HG03565 (cell line): ENCODE results near the gene OR4D11.
"Not testable (repeated sequence)": the region's sequence is repeated elsewhere in the genome, so short reads cannot be mapped to it uniquely, and the experiment has no call there.

Source experiments
- ATAC-seq: cut with Tn5 transposase; IDR thresholded peaks from one replicate; pipeline ENCODE4 v1.9.1; 2021; ENCODE audit warnings: mild to moderate bottlenecking, moderate library complexity; ENCODE audit not compliant: unreplicated experiment

OR4D11 gene

DNA sequence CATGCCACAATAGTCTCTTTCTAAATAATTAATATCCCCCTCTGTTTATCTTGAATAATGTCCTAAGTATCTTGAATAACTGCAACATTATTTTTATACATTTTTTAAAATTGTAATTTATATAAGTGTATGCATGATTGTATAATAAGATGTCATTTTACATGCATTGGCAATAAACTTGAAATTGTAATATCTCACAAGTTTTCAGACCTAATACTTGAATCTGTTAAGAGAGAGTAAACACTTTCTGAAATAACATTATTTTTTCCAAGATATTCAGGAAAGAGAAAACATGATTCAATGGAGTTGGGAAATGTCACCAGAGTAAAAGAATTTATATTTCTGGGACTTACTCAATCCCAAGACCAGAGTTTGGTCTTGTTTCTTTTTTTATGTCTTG, at the start of gene OR4D11:
OR4D11 (plus strand) TSS at position 301 of the 400 bp plus-strand sequence; CDS start at position 301, 0 bp downstream.
- ATAC-seq, result no peak

DNA sequence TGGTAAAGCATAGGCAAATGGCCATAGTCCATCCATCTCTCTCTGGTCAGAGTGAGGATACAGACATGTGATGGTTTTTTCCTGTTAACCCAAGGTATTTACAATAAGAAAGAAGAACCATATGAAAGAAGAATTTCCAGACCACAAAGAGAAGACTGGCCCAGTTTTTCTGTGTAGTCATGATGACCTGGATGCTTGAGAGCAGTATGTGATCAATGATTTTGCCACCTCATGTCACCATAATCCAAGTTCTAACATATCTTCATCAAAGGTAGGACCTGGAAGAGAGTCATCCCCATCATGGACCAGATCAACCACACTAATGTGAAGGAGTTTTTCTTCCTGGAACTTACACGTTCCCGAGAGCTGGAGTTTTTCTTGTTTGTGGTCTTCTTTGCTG, 46.7 kb upstream of the OR4D11 start, which contains the start of gene OR4D6:
OR4D6 (plus strand) TSS at position 301 of the 400 bp plus-strand sequence; CDS start at position 301, 0 bp downstream.
- ATAC-seq, result no peak

DNA sequence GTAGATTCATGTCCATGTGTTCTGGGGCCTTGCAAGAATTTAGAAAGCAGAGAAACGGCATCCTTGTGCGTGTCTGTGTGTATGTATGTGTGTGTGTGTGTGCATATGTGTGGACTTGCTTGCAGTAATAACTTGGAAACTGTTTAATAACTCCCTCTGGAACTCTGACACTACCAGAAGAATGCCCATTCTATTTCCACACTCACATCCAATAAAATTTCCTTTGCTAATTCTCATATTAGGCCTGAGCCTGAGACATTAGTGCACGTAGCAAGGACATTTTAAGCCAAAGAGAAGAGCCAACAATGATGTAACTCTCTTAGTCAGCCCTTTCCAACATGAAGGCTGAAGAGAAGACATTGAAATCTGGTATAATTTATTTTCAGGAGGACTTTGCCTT, 43.5 kb upstream of the OR4D11 start:
- ATAC-seq, result no peak

DNA sequence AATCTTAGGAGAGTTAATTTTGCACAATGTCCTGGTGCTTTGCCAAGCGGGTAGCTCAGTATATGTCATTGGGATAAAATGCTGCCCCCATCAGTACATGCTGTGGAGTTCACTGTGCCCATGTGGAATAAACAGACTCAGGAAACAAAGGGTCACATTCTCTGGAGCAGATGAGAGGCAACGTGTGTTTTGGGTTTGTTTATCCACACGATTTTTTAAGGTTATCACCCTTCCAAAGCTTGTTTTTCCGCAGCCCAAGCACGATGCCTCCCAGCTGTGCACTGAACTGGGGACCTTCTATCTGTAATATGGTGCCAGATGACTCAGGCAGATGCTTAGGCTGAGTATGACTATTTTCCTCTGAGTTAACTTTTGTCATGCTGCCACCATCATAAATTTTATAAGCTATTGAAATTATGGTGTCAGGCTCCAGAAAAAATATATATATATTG, 40.2 kb upstream of the OR4D11 start:
- ATAC-seq, result no peak

DNA sequence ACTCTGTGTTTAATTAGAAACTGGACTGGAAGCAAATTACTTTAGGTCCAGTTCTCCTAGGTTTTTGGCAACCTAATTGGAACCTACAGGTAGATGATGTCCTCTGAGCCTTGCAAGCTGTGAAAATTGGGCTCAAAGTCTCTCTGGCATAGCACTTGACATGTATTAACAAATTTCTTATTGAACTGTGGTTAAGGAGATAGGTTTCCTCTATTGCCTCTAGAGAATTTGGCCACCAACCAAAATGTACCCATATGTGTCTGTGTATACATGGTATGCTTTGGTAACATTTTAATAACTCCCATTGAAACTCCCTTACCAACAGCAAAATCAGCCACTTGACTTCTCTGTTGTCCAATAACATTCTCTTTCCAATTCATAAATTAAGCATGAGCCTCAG, 30.4 kb upstream of the OR4D11 start, which contains the start of gene OR4D10:
OR4D10 (plus strand) TSS at position 301 of the 400 bp plus-strand sequence. CDS start 4,115 bp downstream, outside the sequence.
- no peak for ATAC-seq

DNA sequence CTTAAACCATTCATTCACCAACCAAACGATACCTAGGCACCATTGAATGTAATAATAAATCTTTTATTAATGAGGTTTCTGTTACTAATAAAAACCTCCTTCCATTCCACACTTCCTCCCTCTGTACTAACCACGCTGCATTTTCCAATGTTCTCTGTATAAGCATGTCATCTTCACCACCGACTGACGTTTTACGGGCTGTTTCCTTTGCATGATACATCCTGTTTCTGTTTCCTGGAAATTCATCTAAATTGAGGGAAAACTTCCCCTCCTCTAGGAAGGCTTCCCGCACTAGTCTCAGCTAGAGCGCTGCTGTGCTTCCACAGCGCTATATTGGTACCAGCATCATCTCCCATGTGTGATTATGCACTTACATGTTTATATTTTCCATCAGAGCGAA, 28.2 kb upstream of the OR4D11 start:
- no peak for ATAC-seq

DNA sequence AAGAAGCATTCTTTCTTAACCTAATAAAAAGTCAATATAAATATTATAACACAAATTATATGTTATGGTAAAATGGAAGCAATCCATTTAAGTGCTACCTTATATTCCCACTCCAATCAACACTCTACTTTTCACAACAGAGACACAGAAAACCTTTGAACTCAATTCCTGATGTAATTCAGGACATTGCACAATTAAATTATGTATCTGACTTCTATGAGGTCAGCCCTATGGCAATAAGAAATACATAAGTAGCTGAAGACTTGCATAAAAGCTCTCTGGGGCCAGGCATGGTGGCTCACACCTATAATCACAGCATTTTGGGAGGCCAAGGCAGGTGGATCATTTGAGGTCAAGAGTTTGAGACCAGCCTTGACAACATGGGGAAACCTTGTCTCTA, 23.5 kb upstream of the OR4D11 start:
- no peak for ATAC-seq

DNA sequence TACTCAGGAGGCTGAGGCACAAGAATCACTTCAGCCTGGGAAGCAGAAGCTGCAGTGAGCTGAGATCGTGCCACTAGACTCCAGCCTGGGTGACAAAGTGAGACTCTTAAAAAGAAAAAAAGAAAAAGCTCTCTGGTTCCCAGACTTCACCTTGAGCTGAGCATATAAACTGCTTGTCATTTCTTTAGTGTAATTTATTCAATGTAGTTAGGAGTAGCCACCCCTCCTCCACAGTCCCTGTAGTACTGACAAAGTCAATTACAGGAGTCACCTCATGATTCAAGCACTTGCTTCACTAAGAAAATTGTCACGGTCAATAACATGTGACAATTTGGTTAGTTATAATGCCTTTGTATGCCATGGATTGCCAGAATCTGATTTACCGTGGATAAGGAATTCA, 23.0 kb upstream of the OR4D11 start:
- no peak for ATAC-seq

DNA sequence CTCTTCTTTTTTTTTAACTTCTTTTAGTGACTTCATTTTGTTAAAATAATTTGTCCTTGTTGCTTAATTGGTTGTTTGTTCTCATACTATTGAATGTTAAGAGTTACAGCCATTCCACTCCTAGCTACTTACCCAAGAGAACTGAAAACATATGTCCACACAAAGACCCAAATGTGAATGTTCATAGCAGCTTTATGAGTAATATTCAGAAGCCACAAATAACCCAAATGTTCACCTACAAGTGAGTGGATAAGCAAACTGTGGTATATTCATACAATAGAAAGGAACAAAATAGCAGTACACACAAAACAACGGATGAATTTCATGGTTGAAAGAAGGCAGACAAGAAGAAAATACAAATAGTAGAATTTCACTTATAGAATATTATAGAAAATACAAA, 1.4 kb upstream of the OR4D11 start:
- ATAC-seq, result peak; percentile 79

DNA sequence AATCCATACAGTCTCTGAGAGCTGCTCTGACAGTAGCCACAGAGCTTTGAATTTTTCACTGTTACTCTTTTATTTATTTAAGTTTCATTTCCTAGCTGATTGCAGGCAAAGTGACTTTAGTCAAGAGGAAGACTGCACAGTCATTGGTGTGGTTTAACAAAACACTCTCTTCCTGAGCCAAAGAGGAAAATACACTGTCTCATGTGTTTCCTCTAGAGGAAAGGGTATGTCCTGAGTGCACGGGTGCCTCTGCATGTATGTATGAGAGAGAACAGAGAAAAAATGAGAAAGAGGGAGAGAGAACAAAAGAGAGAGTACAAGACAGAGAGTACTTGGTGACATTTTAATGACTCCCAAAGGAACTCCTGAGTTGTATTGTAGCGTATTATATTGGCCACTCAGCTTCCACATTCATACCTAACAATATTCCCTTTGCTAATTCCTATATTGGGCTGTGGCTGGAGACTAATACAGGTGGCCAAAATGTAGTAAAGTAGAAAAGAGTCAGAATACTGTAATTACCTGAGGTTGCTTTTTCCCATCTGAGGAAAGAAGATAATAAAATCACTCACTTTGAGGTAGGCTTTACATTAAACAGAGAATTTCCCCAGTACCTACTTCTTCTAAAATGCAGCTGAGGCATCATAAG, 7.7 kb downstream of the OR4D11 start, which contains the start of gene OR4D9:
OR4D9 (plus strand) TSS at position 599 of the 649 bp plus-strand sequence. CDS start 3,374 bp downstream, outside the sequence.
- no peak for ATAC-seq

DNA sequence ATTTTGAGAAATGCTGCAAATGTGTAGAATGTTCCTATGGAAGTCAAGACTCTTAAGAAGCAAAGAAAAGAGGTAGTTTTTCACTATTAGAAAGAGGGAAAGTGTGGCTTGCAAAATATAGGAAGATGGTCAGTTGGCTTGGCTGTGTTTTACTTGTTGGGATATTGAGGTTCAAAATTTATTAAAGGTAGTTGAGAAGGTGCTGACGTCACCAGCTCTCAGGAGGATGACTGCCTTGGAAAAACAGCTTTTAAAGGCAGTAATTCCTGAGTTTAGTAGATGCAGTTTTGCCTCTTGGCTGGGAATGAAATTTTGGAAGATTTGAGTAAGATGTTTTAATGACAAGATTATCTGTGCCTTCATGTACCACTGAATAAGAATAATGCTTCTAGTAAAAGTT, 8.3 kb downstream of the OR4D11 start:
- no peak for ATAC-seq

DNA sequence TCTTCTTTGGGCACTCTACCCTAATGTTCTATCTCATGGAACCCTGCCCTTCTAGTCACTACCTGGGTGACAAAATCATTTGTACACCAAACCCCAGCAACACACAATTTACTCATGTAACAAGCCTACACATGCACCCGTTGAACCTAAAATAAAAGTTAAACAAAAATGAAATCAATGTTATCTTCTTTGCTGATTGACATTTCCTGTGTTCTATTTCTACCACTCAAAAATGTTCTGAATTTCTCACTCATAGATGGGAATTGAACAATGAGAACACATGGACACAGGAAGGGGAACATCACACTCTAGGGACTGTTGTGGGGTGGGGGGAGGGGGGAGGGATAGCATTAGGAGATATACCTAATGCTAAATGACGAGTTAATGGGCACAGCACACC, 16.8 kb downstream of the OR4D11 start:
- not testable (repeated sequence) for ATAC-seq

DNA sequence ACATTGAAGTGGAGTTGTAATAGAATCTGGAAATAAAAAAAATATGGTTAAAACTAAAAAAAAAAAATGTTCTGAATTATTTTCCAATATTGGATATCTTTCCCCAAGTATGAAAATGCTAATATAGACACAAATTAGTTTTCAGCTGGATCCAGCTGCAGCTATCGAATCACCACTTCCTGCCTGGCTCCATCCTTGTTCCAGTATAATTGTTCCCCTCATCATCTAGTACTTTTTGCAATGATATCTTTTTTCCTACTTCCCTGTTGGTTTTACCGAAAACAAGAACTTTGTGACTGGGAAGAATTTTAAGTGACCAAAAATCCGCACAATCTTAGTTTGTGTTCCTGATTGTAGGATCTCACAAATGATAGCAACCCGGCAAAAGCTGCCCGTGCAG, 17.4 kb downstream of the OR4D11 start:
- ATAC-seq, result no peak

DNA sequence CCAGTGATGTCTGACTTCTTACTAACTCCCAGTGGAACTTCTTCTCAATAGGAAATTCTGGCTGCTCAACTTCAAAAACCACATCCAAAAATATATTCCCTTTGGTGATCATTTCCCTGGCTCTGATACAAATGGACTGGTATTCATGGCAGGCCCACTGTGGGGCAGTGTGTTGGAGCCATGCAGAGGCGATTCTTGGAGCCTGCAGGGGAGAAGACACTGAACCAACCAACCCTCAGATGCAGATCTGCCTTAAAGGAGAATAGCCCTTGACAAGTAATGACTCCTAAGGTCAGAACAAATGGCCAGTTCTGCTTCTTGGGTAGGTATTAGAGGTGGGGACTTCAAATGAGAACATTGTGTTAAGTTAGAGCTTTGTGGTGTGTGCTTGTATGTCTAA, 20.2 kb downstream of the OR4D11 start:
- no peak for ATAC-seq

DNA sequence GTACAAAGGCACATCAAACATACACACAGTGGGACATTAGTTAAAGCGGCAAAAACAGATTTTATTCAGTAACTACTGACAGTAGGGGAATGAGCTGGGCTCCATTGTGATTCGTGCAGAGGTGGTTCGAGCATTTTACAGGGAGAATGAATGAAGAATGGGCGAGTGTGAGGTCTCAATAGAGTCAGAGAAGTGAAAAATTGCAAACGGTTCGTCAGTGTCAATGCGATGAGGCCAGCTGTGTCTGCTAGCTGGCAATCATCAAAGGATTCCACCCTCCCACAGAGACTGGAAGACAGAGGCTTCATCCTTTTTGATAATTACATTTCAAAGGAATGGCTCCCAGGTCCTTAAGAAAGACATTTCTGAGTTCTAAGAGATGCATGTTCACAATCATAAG, 25.3 kb downstream of the OR4D11 start:
- no peak for ATAC-seq

DNA sequence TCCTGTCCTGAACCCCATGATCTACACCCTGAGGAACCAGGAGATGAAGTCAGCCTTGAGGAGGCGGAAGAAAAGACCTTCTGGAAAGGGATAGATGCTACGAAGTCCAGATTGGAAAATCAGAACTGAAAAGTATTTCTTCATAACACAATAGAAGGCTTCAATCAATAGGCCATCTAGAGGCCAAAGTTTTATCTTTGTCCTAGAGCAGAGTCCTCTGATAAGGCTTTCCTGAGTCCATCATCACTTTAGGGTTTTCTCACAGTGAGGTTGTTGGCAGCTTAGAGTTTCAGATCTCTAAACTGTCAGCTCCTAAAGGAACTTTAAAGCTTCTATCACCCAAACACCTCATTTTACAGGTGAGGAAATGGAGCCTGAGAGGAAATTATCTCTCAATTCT, 29.2 kb downstream of the OR4D11 start:
- no peak for ATAC-seq

DNA sequence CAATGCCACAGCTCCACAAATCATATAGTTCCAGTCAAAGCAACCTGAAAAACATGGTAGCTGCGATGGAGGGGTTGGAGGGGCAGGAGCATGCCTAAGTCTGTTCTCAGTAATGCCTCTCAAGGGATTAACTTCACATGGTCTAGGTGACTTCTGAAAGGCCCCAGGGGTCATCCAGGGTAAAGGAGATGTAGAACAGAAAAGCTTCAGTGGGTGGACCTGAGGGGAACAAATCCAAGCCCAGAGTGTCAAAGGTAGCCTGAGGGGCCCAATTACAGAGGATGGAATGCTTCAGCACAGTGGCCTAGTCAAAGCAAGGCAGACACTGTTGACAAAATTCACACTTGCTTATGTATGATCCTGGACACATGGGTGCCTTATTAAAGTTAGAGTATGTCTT, 31.3 kb downstream of the OR4D11 start:
- no peak for ATAC-seq

DNA sequence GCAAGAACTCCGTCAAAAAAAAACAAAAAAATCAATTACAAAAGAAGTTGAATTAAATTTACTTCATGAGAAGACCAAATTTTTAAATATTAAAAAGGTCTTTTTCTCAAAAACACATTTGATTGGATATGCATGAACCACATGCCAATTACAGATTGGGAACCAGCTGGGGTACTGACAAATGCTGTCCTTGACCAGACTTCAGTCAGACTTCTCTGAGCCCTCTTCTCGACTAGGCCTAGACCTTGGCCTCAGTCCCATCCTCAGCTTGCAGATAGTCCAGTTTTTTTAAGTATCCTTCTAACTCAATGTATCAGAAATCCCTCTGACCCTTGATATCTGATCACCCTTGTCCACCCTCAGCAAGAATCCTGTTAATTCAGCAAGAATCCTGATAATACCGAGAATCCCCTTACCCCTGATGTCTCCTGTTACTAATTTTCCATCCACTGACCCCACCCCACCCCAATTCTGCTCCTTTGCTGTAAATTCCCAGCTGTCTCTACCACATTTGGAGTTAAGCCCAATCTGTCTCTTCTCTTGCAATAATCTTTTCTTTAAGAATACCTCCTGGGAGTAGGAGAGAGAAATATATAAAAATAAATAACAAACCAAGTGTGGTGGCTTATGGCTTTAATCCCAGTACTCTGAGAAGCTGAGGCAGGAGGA, 38.9 kb downstream of the OR4D11 start:
- ATAC-seq, result no peak

DNA sequence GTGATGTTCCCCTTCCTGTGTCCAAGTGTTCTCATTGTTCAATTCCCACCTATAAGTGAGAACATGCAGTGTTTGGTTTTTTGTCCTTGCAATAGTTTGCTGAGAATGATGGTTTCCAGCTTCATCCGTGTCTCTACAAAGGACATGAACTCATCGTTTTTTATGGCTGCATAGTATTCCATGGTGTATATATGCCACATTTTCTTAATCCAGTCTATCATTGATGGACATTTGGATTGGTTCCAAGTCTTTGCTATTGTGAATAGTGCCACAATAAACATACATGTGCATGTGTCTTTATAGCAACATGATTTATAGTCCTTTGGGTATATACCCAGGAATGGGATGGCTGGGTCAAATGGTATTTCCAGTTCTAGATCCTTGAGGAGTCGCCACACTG, 40.3 kb downstream of the OR4D11 start:
- ATAC-seq, result not testable (repeated sequence)

DNA sequence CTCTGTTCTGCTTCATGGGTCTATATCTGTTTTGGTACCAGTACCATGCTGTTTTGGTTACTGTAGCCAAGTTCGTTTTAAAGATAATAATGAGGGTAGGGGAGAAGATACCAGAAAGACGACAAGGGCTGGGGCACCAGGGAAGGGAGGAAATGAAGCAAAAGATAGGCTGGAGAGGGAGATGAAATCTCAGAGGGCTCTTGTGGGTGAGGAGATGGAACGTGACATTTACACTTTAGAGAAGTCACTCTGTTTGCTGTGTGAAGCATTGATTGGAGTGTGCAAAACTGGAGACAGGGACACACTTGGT, 41.4 kb downstream of the OR4D11 start:
- ATAC-seq, result no peak

DNA sequence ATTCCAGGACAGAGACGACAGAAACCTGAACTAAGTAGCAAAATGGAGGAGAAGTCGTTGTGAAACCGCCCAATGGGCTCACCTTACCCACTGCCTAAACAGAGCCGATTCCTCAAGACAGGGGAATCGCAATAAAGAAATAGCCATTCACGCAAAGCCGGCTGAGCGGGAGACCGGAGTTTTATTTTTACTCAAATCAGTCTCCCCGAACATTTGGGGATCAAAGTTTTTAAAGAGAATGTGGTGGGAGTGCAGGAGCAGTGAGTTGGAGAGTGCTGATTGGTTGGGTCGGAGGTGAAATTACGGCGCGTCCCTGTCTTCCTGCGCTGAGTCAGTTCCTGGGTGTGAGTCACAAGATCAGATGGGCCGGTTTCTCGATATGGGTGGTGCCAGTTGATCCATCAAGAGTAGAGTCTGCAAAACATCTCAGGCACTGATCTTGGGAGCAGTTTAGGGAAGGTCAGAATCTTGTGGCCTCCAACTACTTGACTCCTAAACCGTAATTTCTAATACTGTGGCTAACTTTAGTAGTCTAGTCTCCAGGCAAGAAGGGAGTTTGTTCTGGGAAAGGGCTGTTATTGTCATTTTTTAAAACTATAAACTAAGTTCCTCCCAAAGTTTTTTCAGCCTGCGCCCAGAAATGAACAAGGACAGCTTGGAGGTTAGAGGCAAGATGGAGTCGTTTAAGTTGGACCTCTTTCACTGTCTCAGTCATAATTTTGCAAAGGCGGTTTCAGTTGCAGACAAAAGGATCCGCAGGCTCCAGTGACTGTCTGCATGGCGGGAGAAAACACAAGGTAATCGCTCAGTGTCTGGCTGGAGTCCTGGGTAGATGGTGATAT, 42.0 kb downstream of the OR4D11 start:
- no peak for ATAC-seq
